GM12872 (cell line): ENCODE data around the gene NAB1.

ENCODE experiments used
- TF ChIP-seq, protein P1 (sequence below): IDR thresholded peaks from 3 replicates; pipeline ENCODE4 v1.5.1; 2011; ENCODE audit warnings: low read depth, mild to moderate bottlenecking, low read length, moderate library complexity; ENCODE audit not compliant: insufficient read depth

NAB1 gene

GRCh38 chr2:190635781-190636180, 13.1 kb upstream of the NAB1 start:
- TF ChIP-seq, protein P1, sequence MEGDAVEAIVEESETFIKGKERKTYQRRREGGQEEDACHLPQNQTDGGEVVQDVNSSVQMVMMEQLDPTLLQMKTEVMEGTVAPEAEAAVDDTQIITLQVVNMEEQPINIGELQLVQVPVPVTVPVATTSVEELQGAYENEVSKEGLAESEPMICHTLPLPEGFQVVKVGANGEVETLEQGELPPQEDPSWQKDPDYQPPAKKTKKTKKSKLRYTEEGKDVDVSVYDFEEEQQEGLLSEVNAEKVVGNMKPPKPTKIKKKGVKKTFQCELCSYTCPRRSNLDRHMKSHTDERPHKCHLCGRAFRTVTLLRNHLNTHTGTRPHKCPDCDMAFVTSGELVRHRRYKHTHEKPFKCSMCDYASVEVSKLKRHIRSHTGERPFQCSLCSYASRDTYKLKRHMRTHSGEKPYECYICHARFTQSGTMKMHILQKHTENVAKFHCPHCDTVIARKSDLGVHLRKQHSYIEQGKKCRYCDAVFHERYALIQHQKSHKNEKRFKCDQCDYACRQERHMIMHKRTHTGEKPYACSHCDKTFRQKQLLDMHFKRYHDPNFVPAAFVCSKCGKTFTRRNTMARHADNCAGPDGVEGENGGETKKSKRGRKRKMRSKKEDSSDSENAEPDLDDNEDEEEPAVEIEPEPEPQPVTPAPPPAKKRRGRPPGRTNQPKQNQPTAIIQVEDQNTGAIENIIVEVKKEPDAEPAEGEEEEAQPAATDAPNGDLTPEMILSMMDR: peak; percentile 35; the same call in 1 of the 3 replicates

GRCh38 chr2:190636361-190636760, 12.5 kb upstream of the NAB1 start:
- TF ChIP-seq, protein P1: no peak

GRCh38 chr2:190637281-190637734, 11.6 kb upstream of the NAB1 start:
- TF ChIP-seq, protein P1: no peak

GRCh38 chr2:190637903-190638618, 10.8 kb upstream of the NAB1 start:
- TF ChIP-seq, protein P1: no peak

GRCh38 chr2:190640117-190640516, 8.8 kb upstream of the NAB1 start:
- TF ChIP-seq, protein P1: no peak

DNA sequence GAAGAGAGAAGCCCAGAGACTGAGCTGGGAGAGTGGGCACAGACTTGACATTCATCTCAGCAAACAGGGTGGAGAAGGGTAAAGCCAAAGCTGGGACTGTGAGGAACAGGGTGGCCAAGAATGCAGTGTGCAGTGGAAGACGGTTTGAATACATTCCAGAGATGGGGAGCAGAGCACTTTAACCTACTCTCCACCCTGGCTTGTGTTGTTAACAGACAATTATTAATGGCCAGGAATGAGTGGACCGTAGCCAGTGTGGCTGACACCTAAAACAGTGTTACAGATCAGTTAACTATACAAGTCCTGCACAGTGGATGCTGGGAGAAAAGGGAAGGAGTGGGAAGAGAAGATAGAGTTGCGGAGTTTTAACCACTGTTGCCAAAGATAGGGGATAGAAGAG, 7.4 kb upstream of the NAB1 start:
- TF ChIP-seq, protein P1: no peak

- TF ChIP-seq, protein P1: no peak
These were observed 1.9 kb upstream of the NAB1 start for GRCh38 chr2:190646780-190647522.
